ENCODE data around the gene ATP2B3.

- TF ChIP-seq, protein P1, sequence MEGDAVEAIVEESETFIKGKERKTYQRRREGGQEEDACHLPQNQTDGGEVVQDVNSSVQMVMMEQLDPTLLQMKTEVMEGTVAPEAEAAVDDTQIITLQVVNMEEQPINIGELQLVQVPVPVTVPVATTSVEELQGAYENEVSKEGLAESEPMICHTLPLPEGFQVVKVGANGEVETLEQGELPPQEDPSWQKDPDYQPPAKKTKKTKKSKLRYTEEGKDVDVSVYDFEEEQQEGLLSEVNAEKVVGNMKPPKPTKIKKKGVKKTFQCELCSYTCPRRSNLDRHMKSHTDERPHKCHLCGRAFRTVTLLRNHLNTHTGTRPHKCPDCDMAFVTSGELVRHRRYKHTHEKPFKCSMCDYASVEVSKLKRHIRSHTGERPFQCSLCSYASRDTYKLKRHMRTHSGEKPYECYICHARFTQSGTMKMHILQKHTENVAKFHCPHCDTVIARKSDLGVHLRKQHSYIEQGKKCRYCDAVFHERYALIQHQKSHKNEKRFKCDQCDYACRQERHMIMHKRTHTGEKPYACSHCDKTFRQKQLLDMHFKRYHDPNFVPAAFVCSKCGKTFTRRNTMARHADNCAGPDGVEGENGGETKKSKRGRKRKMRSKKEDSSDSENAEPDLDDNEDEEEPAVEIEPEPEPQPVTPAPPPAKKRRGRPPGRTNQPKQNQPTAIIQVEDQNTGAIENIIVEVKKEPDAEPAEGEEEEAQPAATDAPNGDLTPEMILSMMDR (IDR thresholded peaks at IDR 0.05; ENCODE audit: insufficient read depth, low read length, poor library complexity, severe bottlenecking) = no peak
- no peak for TF ChIP-seq EZH2phosphoT487 (conservative IDR thresholded peaks at IDR 0.05; ENCODE audit: low read length)
These were observed 22.1 kb upstream of the ATP2B3 start for GRCh38 chrX:153495362-153495751.

All from SU-DHL-6 (cell line).